ENCODE data around the gene IRF5.

The IRF5 gene

GRCh38 chr7:128904381-128905197 lies 33.1 kb upstream of the IRF5 start:
- DNase-seq (ENCODE audit: low read depth, low spot score): no peak
- POLR2A ChIA-PET: no interaction called here

GRCh38 chr7:128906001-128906765 lies 31.5 kb upstream of the IRF5 start:
- no peak for DNase-seq (ENCODE audit: low read depth, low spot score)
- no peak overlapping the region for H3K4me3 ChIP-seq (ENCODE audit: low read depth, low read length)
- TF ChIP-seq, protein P1, sequence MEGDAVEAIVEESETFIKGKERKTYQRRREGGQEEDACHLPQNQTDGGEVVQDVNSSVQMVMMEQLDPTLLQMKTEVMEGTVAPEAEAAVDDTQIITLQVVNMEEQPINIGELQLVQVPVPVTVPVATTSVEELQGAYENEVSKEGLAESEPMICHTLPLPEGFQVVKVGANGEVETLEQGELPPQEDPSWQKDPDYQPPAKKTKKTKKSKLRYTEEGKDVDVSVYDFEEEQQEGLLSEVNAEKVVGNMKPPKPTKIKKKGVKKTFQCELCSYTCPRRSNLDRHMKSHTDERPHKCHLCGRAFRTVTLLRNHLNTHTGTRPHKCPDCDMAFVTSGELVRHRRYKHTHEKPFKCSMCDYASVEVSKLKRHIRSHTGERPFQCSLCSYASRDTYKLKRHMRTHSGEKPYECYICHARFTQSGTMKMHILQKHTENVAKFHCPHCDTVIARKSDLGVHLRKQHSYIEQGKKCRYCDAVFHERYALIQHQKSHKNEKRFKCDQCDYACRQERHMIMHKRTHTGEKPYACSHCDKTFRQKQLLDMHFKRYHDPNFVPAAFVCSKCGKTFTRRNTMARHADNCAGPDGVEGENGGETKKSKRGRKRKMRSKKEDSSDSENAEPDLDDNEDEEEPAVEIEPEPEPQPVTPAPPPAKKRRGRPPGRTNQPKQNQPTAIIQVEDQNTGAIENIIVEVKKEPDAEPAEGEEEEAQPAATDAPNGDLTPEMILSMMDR (IDR thresholded peaks at IDR 0.05; ENCODE audit: insufficient read depth, low read length, missing control alignments): no peak
- ChIA-PET POLR2A (no interaction called here), CTCF (interaction anchor here (1.2 to 9.7 kb wide), 3 partner anchors 22 to 184 kb away, joined by 3 to 136 read pairs (median 76); no protein-coding TSS in a partner anchor)

More at GRCh38 chr7:128904381-128905197, 33.1 kb upstream of the IRF5 start:
- TF ChIP-seq, protein P1 (IDR thresholded peaks at IDR 0.05; ENCODE audit: insufficient read depth, low read length, missing control alignments): peak; percentile 63
- H3K4me3 ChIP-seq (ENCODE audit: low read depth, low read length): no peak overlapping the region
- CTCF ChIA-PET: interaction anchor here (0.8 to 9.7 kb wide), 8 partner anchors 7 to 259 kb away, joined by 3 to 136 read pairs (median 4); no protein-coding TSS in a partner anchor

- H3K4me3 ChIP-seq (ENCODE audit: low read depth, low read length): no peak overlapping the region
- ChIA-PET POLR2A (no interaction called here), CTCF (interaction anchor here (1.0 to 6.2 kb wide), 3 partner anchors 23 to 183 kb away, joined by 3 to 76 read pairs (median 3); no protein-coding TSS in a partner anchor)
- TF ChIP-seq, protein P1 (IDR thresholded peaks at IDR 0.05; ENCODE audit: insufficient read depth, low read length, missing control alignments): no peak
- DNase-seq (ENCODE audit: low read depth, low spot score): no peak
Measured at GRCh38 chr7:128906766-128907559, 30.8 kb upstream of the IRF5 start.

- TF ChIP-seq, protein P1 (IDR thresholded peaks at IDR 0.05; ENCODE audit: insufficient read depth, low read length, missing control alignments): no peak
- no peak for DNase-seq (ENCODE audit: low read depth, low spot score)
- POLR2A ChIA-PET: interaction anchor here (0.5 to 1.0 kb wide), 2 partner anchors 34 to 170 kb away, joined by 3 to 6 read pairs; no protein-coding TSS in a partner anchor
- H3K4me3 ChIP-seq (ENCODE audit: low read depth, low read length): peak overlapping the region; percentile 54
- CTCF ChIA-PET: interaction anchor here (0.8 to 6.2 kb wide), 4 partner anchors 9 to 181 kb away, joined by 3 to 76 read pairs (median 3); no protein-coding TSS in a partner anchor
Measured at GRCh38 chr7:128908750-128909624, 28.7 kb upstream of the IRF5 start.
